NCI-H524 (cell line): Measurements from ENCODE around the gene BAHCC1.

Experiments used
- DNase-seq, 2 experiments: peaks; one replicate each; lab custom pipeline; 2025; lab: John Stamatoyannopoulos, UW

BAHCC1 gene

GRCh38 chr17:81461607-81462500 is 66.6 kb downstream of the BAHCC1 start:
- DNase-seq = no peak

GRCh38 chr17:81462506-81463125 is 67.4 kb downstream of the BAHCC1 start:
- no peak for DNase-seq

GRCh38 chr17:81463506-81463905 is 68.2 kb downstream of the BAHCC1 start:
- DNase-seq = no peak

GRCh38 chr17:81464586-81464985 is 69.3 kb downstream of the BAHCC1 start:
- DNase-seq = no peak

- no peak for DNase-seq
Observed at GRCh38 chr17:81465910-81466309, 70.7 kb downstream of the BAHCC1 start.

DNA sequence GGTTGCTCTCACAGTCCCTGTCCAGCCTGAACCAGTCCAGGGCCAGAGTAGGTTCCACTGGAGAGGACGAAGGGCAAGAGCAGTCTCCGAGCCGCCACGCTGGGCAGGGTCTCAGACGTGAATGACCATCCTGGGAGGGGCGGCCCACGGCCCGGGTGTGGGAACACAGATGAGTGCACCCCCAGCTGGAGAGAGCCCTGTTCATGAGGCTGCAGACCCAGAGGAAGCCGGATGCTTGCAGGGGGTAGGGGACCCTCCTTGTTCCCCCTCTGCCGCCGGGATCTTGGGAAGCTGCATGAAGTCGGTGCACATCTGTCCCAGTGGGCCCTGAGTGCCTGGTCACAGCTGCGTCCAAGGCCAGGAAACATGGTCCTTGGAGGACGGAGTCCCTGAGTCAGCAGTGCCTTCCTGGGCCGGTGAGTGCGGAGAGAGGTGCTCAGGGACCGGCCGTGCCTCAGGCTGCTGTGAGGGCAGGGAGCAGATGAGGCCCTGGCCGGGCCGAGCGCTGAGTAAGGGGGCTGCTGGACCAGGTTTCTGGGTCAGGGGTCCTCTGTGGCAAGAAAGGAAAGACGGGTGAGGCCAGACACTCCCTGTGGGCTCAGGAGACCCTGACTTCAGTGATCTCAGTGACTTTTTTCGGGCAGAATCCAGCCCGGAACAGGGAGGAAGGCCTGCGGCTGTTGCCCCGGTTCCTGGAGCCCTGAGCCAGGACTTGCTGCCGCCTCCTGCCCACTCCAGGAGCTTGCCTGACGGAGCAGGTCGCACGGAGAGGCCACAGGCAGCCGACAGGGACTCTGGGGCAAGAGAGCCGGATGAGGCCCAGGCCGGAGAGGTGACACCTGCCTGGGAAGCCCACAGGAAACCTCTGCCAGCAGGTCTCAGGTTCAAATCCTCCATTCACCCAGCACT is 71.6 kb downstream of the BAHCC1 start:
- no peak for DNase-seq

GRCh38 chr17:81468111-81468769 is 73.0 kb downstream of the BAHCC1 start:
- no peak for DNase-seq

GRCh38 chr17:81468770-81469121 is 73.5 kb downstream of the BAHCC1 start:
- DNase-seq = no peak

GRCh38 chr17:81469266-81469665 is 74.0 kb downstream of the BAHCC1 start:
- DNase-seq = no peak

GRCh38 chr17:81470270-81470943 is 75.2 kb downstream of the BAHCC1 start:
- DNase-seq = peak in 1 of 2 experiments; percentile 31

- DNase-seq = no peak
Observed at GRCh38 chr17:81470944-81471817, 75.9 kb downstream of the BAHCC1 start.

GRCh38 chr17:81471818-81472456 is 76.7 kb downstream of the BAHCC1 start:
- DNase-seq = peak in 1 of 2 experiments; percentile 42

- no peak for DNase-seq
Observed at GRCh38 chr17:81473019-81473418, 77.8 kb downstream of the BAHCC1 start.

DNA sequence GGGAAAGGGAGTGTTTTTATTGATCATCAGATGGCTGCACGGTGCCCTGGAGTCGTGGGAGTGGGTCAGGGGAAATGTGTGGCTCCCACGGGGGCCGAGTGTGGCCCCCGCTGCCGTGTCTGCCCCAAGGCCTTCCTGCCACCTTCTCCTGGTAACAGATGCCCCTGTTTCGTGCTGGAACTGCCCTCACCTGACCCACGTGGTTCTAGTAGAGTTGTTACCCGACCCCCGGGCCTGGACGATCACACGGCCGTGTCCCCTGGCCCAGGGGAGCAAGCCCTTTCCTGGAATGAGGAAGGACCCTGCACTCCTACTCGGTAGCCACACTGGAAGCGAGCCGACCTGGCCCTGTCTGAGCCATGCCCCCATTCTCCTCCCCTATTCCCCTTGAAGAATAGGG is 79.7 kb downstream of the BAHCC1 start:
- DNase-seq = no peak

DNA sequence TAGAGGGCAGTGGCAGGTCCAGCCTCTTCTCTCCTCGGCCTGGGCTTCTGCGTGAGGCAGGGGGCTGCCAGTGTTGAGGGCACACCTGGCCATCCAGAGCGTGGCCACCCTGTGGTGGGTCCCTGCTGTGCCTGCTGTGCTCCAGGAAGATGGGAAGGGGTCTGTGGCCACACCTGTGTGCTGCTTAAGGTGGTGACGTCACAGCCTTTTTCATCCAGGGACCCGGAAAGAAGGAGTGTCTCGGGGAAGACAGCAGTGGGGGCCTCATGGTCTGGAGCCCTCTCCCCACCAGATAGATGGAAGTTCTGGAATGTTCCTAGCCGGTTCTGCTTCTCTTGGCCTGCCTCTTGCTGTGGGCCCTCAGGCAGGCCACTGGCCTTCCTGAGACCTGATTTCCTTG is 80.8 kb downstream of the BAHCC1 start:
- no peak for DNase-seq

DNA sequence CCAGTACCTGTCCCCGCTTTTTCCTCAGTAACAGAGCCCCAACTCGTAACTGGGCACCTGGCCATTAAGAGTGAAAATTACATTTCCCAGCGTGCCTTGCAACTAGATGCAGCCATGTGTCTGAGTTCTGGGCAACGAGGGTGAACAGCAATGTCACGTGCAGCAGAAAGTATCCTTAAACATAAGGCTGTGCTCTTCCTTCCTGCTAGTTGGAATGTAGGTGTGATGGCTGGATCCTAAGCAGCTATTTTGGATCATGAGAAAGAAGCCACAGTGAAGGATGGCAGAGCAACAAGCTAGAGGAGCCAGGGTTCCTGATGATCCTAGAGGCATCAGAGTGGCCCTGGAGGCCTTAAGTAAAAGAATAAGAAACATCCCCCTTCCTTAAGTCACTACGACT is 81.4 kb downstream of the BAHCC1 start:
- DNase-seq = no peak

- DNase-seq = no peak
Observed at GRCh38 chr17:81477173-81477572, 81.9 kb downstream of the BAHCC1 start.

DNA sequence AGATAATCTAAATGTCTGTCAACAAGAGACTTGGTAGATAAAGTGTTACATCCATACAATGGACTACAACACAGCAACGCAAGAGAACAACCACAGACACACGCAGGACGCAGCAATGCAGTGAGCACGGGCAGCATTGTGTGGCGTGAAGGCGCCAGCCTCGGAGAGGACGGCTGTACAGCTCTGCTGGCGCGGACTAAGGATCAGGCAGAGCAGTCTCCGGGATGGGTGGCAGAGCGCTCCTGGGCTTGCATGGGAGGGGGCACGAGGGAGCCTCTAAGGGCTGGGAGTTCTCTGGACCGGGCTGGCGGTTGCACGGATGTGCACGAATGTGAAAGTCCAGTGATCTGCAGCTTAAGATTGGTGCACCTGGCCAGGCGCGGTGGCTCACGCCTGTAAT is 82.9 kb downstream of the BAHCC1 start:
- DNase-seq = no peak

GRCh38 chr17:81479175-81480071 is 84.2 kb downstream of the BAHCC1 start:
- peak; percentile 84 to 91 for DNase-seq
